Measurements from ENCODE around the gene HSPA12A. TPM values are rescaled to one million over a fixed set of nuclear protein-coding genes. Genes with fewer than 3 reads are reported as not detected.

Gene HSPA12A
- polyA plus RNA-seq, 1 donor (not counting 4 experiments of a cell fraction or from before 2014, with no cell fraction given) = 8.1 TPM

DNA sequence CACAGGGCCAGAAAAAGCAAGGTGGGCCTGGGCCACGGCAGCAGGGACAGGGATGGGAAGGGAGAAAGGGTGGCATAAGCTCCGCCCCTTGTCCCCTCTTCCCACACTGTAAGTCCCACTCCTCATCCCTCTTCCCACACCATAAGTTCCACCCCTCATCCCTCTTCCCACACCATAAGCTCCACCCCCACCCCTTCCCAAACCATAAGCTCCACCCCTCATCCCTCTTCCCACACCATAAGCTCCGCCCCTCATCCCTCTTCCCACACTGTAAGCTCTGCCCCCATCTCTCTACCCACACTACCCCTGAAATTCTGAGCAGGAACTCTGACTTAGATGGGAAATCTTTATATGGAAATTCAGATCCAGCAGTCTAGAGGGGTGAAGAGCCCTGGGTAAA lies 55.7 kb downstream of the HSPA12A start:
- peaks cover 5% of the 10 kb centered on the region for H3K4me1 ChIP-seq (ENCODE audit: control insufficient read depth, extremely low read depth, insufficient read depth, low read length)
- dilution Hi-C loops (cut with MboI; ENCODE audit: extremely low pct_ligation_motif_present, low sequenced_read_pairs) = loop anchor here (5.0 kb wide), 1 partner anchor 91 kb away; no protein-coding TSS in a partner anchor
- DNase-seq (ENCODE audit: low read depth, low spot score) = no peak
- no peak overlapping the region for H3K4me2 ChIP-seq (ENCODE audit: control insufficient read depth, extremely low read depth, insufficient read depth, low read depth, low read length)
- H2AFZ ChIP-seq (ENCODE audit: control insufficient read depth, low read length) = no peak overlapping the region
- no peaks in the 10 kb centered on the region for H3K9me3 ChIP-seq (ENCODE audit: control insufficient read depth, low read depth, low read length)
- H3K4me3 ChIP-seq (ENCODE audit: control insufficient read depth in 2 of 3, extremely low read depth in 1 of 3, insufficient read depth in 2 of 3, low read depth in 1 of 3, low read length in 3 of 3) = no peak overlapping the region
- no peaks in the 10 kb centered on the region for H3K27me3 ChIP-seq (ENCODE audit: control insufficient read depth, extremely low read depth, insufficient read depth, low read length)
- no peak overlapping the region for H3K27ac ChIP-seq (ENCODE audit: control insufficient read depth, insufficient read depth, low read length)
- H3K36me3 ChIP-seq (ENCODE audit: control insufficient read depth in 2 of 2, extremely low read depth in 1 of 2, insufficient read depth in 2 of 2, low read length in 2 of 2) = no peaks in the 10 kb centered on the region
- no peaks in the 10 kb centered on the region for H3K9me1 ChIP-seq (ENCODE audit: control insufficient read depth, extremely low read depth, insufficient read depth, low read length)
- TF ChIP-seq EZH2 (IDR thresholded peaks at IDR 0.05; ENCODE audit: low read length) = no peak
- TF ChIP-seq, protein P1, sequence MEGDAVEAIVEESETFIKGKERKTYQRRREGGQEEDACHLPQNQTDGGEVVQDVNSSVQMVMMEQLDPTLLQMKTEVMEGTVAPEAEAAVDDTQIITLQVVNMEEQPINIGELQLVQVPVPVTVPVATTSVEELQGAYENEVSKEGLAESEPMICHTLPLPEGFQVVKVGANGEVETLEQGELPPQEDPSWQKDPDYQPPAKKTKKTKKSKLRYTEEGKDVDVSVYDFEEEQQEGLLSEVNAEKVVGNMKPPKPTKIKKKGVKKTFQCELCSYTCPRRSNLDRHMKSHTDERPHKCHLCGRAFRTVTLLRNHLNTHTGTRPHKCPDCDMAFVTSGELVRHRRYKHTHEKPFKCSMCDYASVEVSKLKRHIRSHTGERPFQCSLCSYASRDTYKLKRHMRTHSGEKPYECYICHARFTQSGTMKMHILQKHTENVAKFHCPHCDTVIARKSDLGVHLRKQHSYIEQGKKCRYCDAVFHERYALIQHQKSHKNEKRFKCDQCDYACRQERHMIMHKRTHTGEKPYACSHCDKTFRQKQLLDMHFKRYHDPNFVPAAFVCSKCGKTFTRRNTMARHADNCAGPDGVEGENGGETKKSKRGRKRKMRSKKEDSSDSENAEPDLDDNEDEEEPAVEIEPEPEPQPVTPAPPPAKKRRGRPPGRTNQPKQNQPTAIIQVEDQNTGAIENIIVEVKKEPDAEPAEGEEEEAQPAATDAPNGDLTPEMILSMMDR (optimal IDR thresholded peaks at IDR 0.05 in 1 of 3, IDR thresholded peaks at IDR 0.05 in 1 of 3, conservative IDR thresholded peaks at IDR 0.05 in 1 of 3; ENCODE audit: extremely low read depth in 1 of 3, insufficient read depth in 2 of 3, low read length in 3 of 3) = no peak
- no peak for FAIRE-seq
- H3K9ac ChIP-seq (ENCODE audit: control insufficient read depth, extremely low read depth, insufficient read depth, low read length) = no peak overlapping the region
- H4K20me1 ChIP-seq (ENCODE audit: control insufficient read depth, extremely low read depth, insufficient read depth, low read length) = no peaks in the 10 kb centered on the region
- no peaks in the 10 kb centered on the region for H3K79me2 ChIP-seq (ENCODE audit: control insufficient read depth, insufficient read depth, low read length)

DNA sequence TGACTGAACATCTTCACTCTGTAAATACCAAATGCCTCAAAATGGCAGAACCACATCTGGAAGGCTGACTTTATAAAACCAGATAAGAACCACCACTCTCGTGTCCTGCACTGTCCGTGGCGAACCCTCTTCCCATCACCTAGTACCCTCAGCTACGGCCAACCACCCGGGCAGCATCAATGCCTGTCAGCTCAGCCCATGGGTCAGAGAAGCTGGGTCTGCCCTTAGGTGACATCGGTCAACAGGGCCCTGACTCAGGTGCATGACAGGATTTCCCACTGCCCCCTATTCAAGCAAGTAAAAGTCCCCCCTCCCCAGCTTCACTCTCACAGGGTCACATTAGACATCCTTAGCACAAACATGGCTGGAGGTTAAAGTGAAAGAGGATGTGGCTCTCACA lies 56.6 kb downstream of the HSPA12A start:
- no peak for FAIRE-seq
- no peaks in the 10 kb centered on the region for H4K20me1 ChIP-seq (ENCODE audit: control insufficient read depth, extremely low read depth, insufficient read depth, low read length)
- dilution Hi-C loops (cut with MboI; ENCODE audit: extremely low pct_ligation_motif_present, low sequenced_read_pairs) = loop anchor here (5.0 kb wide), 1 partner anchor 91 kb away; no protein-coding TSS in a partner anchor

More for the DNA sequence above, 56.6 kb downstream of the HSPA12A start:
- Histone ChIP-seq H3K4me1 (ENCODE audit: control insufficient read depth, extremely low read depth, insufficient read depth, low read length) (peaks cover 5% of the 10 kb centered on the region), H3K36me3 (ENCODE audit: control insufficient read depth in 2 of 2, extremely low read depth in 1 of 2, insufficient read depth in 2 of 2, low read length in 2 of 2) (no peaks in the 10 kb centered on the region), H3K9me1 (ENCODE audit: control insufficient read depth, extremely low read depth, insufficient read depth, low read length) (no peaks in the 10 kb centered on the region), H3K27ac (ENCODE audit: control insufficient read depth, insufficient read depth, low read length) (no peak overlapping the region), H3K9me3 (ENCODE audit: control insufficient read depth, low read depth, low read length) (no peaks in the 10 kb centered on the region), H3K4me2 (ENCODE audit: control insufficient read depth, extremely low read depth, insufficient read depth, low read depth, low read length) (no peak overlapping the region), H2AFZ (ENCODE audit: control insufficient read depth, low read length) (no peak overlapping the region), H3K4me3 (ENCODE audit: control insufficient read depth in 2 of 3, extremely low read depth in 1 of 3, insufficient read depth in 2 of 3, low read depth in 1 of 3, low read length in 3 of 3) (no peak overlapping the region), H3K27me3 (ENCODE audit: control insufficient read depth, extremely low read depth, insufficient read depth, low read length) (no peaks in the 10 kb centered on the region), H3K9ac (ENCODE audit: control insufficient read depth, extremely low read depth, insufficient read depth, low read length) (no peak overlapping the region), H3K79me2 (ENCODE audit: control insufficient read depth, insufficient read depth, low read length) (no peaks in the 10 kb centered on the region)
- DNase-seq (ENCODE audit: low read depth, low spot score) = no peak
- TF ChIP-seq EZH2 (IDR thresholded peaks at IDR 0.05; ENCODE audit: low read length) = no peak
- TF ChIP-seq, protein P1 (optimal IDR thresholded peaks at IDR 0.05 in 1 of 3, IDR thresholded peaks at IDR 0.05 in 1 of 3, conservative IDR thresholded peaks at IDR 0.05 in 1 of 3; ENCODE audit: extremely low read depth in 1 of 3, insufficient read depth in 2 of 3, low read length in 3 of 3) = no peak

All from keratinocyte (primary cell).